Measurements from ENCODE around the gene PEPD. TPM values are rescaled to one million over a fixed set of nuclear protein-coding genes. Genes with fewer than 3 reads are reported as not detected.

Gene PEPD
- total and polyA plus RNA-seq, 2 donors (not counting 3 experiments of a cell fraction or from before 2014, with no cell fraction given), result 73.7 to 126 TPM

DNA sequence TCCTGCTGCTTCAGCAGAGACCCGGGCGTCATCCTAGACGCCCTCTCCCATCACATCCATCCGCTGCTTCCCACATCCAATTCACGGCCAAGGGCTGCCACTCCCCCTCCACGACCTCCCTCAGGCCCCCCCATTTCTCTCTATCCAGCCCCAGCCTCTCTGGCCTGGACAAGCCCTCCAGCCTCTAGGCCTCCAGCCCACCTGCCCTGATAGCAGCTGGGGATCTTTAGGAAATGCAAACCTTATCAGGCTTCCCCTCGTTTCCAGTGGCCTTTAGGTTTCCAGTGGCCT, 51.6 kb downstream of the PEPD start:
- CTCF ChIA-PET, result no interaction called here
- DNase-seq (ENCODE audit: low read depth, low spot score), result no peak
- Histone ChIP-seq H3K4me3 (replicated peaks in 1 of 3; ENCODE audit: insufficient read depth in 1 of 3, low read depth in 1 of 3, low read length in 3 of 3) (no peak overlapping the region), H3K9me1 (replicated peaks; ENCODE audit: control insufficient read depth, extremely low read depth, insufficient read depth, low read length) (no peaks in the 10 kb centered on the region), H3K9me3 (replicated peaks; ENCODE audit: control insufficient read depth, insufficient read depth, low read length) (no peaks in the 10 kb centered on the region), H3K36me3 (ENCODE audit: control insufficient read depth in 2 of 2, extremely low read depth in 1 of 2, insufficient read depth in 2 of 2, low read length in 2 of 2) (peaks cover 0 to 1% of the 10 kb centered on the region in 2 experiments), H3K79me2 (ENCODE audit: control insufficient read depth, insufficient read depth, low read length) (no peaks in the 10 kb centered on the region), H4K20me1 (replicated peaks; ENCODE audit: control insufficient read depth, extremely low read depth, insufficient read depth, low read length) (no peaks in the 10 kb centered on the region), H3K27ac (ENCODE audit: insufficient read depth, low read depth, low read length) (no peak overlapping the region), H2AFZ (ENCODE audit: low read depth, low read length) (no peak overlapping the region), H3K9ac (replicated peaks; ENCODE audit: extremely low read depth, insufficient read depth, low read length) (no peak overlapping the region), H3K4me2 (ENCODE audit: insufficient read depth, low read length) (no peak overlapping the region), H3K27me3 (ENCODE audit: control insufficient read depth in 2 of 2, insufficient read depth in 2 of 2, low read length in 2 of 2) (no peaks in the 10 kb centered on the region), H3K4me1 (ENCODE audit: control insufficient read depth, extremely low read depth, insufficient read depth, low read length) (peaks cover 22% of the 10 kb centered on the region)
- POLR2A ChIA-PET, result no interaction called here
- TF ChIP-seq, protein P1, sequence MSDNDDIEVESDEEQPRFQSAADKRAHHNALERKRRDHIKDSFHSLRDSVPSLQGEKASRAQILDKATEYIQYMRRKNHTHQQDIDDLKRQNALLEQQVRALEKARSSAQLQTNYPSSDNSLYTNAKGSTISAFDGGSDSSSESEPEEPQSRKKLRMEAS (IDR thresholded peaks at IDR 0.05; ENCODE audit: insufficient read depth, insufficient read length), result no peak
- TF ChIP-seq FOS (IDR thresholded peaks at IDR 0.05; ENCODE audit: borderline replicate concordance, insufficient read depth, low read length) (no peak), JUN (IDR thresholded peaks at IDR 0.05; ENCODE audit: borderline replicate concordance, insufficient read depth, insufficient read length, low read depth) (no peak)
- no TSS peak for BruUV-seq (replicated peaks)
- FAIRE-seq, result no peak
- intact Hi-C loops (cut with micrococcal nuclease) (loop anchor here (5.0 kb wide), 1 partner anchor 33 kb away; no protein-coding TSS in a partner anchor), dilution Hi-C loops (cut with MboI; ENCODE audit: extremely low pct_ligation_motif_present, low sequenced_read_pairs) (no loop called here)

DNA sequence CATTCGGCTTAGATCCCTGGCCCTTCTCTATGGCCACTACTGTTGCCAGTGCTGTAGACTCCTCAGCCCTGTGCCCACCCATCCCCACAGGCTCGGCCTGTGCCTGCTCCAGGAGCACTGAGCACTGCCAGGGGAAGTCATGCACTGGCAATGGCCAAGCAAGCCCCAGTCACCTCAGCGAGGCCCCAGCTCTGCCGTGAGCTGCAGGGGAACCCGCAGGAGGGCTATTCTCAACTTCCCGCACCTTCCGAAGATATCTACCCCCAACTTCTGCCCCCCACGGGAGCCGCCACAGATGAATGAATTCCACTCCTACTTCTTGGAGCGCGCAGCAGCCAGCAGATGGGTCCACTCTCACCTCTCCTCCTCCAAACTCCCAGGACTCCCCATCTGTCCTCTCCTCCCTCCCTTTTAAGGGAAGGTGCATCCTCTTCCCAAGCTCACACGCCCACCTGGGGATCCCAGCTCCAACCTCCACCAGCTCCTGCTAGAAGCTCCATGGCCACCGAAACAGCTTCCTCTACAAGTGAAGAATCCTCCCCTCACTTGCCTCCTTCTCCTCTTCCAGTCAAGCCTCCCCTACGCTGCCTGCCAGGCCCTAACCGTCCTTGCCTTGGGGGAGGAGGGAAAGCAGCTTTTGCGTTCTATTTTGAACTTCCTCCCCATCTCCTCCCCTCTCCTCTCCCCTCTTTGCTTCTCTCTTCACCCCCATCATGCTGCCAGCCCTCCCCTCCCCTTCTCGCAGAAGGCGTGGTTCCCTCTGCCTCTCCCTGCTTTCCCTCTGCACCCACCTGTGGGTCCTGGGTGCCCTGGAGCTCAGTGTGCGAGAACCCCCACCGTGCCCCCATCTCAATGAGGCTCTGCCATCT, 52.2 kb downstream of the PEPD start:
- H2AFZ ChIP-seq (ENCODE audit: low read depth, low read length), result no peak overlapping the region
- no peak for DNase-seq (ENCODE audit: low read depth, low spot score)
- no peak overlapping the region for H3K4me3 ChIP-seq (replicated peaks in 1 of 3; ENCODE audit: insufficient read depth in 1 of 3, low read depth in 1 of 3, low read length in 3 of 3)
- H3K27me3 ChIP-seq (ENCODE audit: control insufficient read depth in 2 of 2, insufficient read depth in 2 of 2, low read length in 2 of 2), result no peaks in the 10 kb centered on the region
- no peaks in the 10 kb centered on the region for H3K9me1 ChIP-seq (replicated peaks; ENCODE audit: control insufficient read depth, extremely low read depth, insufficient read depth, low read length)
- H3K9ac ChIP-seq (replicated peaks; ENCODE audit: extremely low read depth, insufficient read depth, low read length), result no peak overlapping the region
- H3K4me2 ChIP-seq (ENCODE audit: insufficient read depth, low read length), result no peak overlapping the region
- ChIA-PET CTCF (no interaction called here), POLR2A (no interaction called here)
- peaks cover 0 to 1% of the 10 kb centered on the region in 2 experiments for H3K36me3 ChIP-seq (ENCODE audit: control insufficient read depth in 2 of 2, extremely low read depth in 1 of 2, insufficient read depth in 2 of 2, low read length in 2 of 2)
- intact Hi-C loops (cut with micrococcal nuclease), result loop anchor here (5.0 kb wide), 1 partner anchor 32 kb away; no protein-coding TSS in a partner anchor
- TF ChIP-seq, protein P1 (IDR thresholded peaks at IDR 0.05; ENCODE audit: insufficient read depth, insufficient read length), result no peak
- no peak for TF ChIP-seq POLR2AphosphoS5 (IDR thresholded peaks at IDR 0.05; ENCODE audit: insufficient read depth, low read depth, low read length)
- TF ChIP-seq MYC (IDR thresholded peaks at IDR 0.05; ENCODE audit: low read depth, low read length), result no peak
- TF ChIP-seq GATA2 (IDR thresholded peaks at IDR 0.05; ENCODE audit: insufficient read depth, insufficient read length, low read depth, low read length), result no peak
- TF ChIP-seq, protein P2, sequence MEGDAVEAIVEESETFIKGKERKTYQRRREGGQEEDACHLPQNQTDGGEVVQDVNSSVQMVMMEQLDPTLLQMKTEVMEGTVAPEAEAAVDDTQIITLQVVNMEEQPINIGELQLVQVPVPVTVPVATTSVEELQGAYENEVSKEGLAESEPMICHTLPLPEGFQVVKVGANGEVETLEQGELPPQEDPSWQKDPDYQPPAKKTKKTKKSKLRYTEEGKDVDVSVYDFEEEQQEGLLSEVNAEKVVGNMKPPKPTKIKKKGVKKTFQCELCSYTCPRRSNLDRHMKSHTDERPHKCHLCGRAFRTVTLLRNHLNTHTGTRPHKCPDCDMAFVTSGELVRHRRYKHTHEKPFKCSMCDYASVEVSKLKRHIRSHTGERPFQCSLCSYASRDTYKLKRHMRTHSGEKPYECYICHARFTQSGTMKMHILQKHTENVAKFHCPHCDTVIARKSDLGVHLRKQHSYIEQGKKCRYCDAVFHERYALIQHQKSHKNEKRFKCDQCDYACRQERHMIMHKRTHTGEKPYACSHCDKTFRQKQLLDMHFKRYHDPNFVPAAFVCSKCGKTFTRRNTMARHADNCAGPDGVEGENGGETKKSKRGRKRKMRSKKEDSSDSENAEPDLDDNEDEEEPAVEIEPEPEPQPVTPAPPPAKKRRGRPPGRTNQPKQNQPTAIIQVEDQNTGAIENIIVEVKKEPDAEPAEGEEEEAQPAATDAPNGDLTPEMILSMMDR (IDR thresholded peaks at IDR 0.05; ENCODE audit: extremely low read depth in 1 of 2, insufficient read depth in 1 of 2, low read depth in 1 of 2, low read length in 2 of 2), result no peak
- H3K27ac ChIP-seq (ENCODE audit: insufficient read depth, low read depth, low read length), result no peak overlapping the region
- no TSS peak for BruUV-seq (replicated peaks)
- H4K20me1 ChIP-seq (replicated peaks; ENCODE audit: control insufficient read depth, extremely low read depth, insufficient read depth, low read length), result no peaks in the 10 kb centered on the region
- H3K79me2 ChIP-seq (ENCODE audit: control insufficient read depth, insufficient read depth, low read length), result no peaks in the 10 kb centered on the region
- peaks cover 22% of the 10 kb centered on the region for H3K4me1 ChIP-seq (ENCODE audit: control insufficient read depth, extremely low read depth, insufficient read depth, low read length)
- H3K9me3 ChIP-seq (replicated peaks; ENCODE audit: control insufficient read depth, insufficient read depth, low read length), result no peaks in the 10 kb centered on the region
- dilution Hi-C loops (cut with MboI; ENCODE audit: extremely low pct_ligation_motif_present, low sequenced_read_pairs), result no loop called here
- no peak for FAIRE-seq
